RWPE2 (cell line): ENCODE results near the gene RFC4.

Source experiments
- ATAC-seq: fragments of 200-7000 bp; cut with Tn5 transposase; 3 replicates; pipeline ENCODE4 v1.9.1; 2021; ENCODE audit warnings: low read depth
- DNase-seq: peaks from one replicate; pipeline ENCODE4 v3.0.0-alpha.2; 2020; ENCODE audit warnings: low spot score
- H3K27ac ChIP-seq: fragments of 450-650 bp; 2 replicates; pipeline ENCODE4 v1.5.1; 2017; ENCODE audit warnings: mild to moderate bottlenecking; ENCODE audit not compliant: poor library complexity, severe bottlenecking
- H3K27me3 ChIP-seq: fragments of 250-450 bp; sonication (Bioruptor Pico); 2 replicates; pipeline ENCODE4 v1.5.1; 2021; ENCODE audit warnings: mild to moderate bottlenecking, moderate library complexity; ENCODE audit not compliant: insufficient read depth, poor library complexity, severe bottlenecking
- H3K36me3 ChIP-seq: fragments of 250-450 bp; sonication (Bioruptor Pico); 2 replicates; pipeline ENCODE4 v1.5.1; 2020; ENCODE audit warnings: low read depth, mild to moderate bottlenecking, moderate library complexity
- H3K4me1 ChIP-seq: fragments of 250-450 bp; sonication (Bioruptor Pico); 2 replicates; pipeline ENCODE4 v1.5.1; 2021; ENCODE audit warnings: mild to moderate bottlenecking, moderate library complexity; ENCODE audit not compliant: insufficient read depth, poor library complexity, severe bottlenecking
- H3K4me3 ChIP-seq: fragments of 250-450 bp; sonication (Bioruptor Pico); 2 replicates; pipeline ENCODE4 v1.5.1; 2021; ENCODE audit warnings: mild to moderate bottlenecking, moderate library complexity; ENCODE audit not compliant: severe bottlenecking
- H3K9me3 ChIP-seq: fragments of 250-450 bp; sonication (Bioruptor Pico); 2 replicates; pipeline ENCODE4 v1.5.1; 2021; ENCODE audit warnings: mild to moderate bottlenecking, moderate library complexity; ENCODE audit not compliant: severe bottlenecking
- TF ChIP-seq, protein P1 (sequence below): fragments of 450-650 bp; IDR thresholded peaks from one replicate; pipeline ENCODE4 v1.5.1; 2017; ENCODE audit warnings: mild to moderate bottlenecking, moderate library complexity; ENCODE audit not compliant: poor library complexity, severe bottlenecking

RFC4 gene

DNA sequence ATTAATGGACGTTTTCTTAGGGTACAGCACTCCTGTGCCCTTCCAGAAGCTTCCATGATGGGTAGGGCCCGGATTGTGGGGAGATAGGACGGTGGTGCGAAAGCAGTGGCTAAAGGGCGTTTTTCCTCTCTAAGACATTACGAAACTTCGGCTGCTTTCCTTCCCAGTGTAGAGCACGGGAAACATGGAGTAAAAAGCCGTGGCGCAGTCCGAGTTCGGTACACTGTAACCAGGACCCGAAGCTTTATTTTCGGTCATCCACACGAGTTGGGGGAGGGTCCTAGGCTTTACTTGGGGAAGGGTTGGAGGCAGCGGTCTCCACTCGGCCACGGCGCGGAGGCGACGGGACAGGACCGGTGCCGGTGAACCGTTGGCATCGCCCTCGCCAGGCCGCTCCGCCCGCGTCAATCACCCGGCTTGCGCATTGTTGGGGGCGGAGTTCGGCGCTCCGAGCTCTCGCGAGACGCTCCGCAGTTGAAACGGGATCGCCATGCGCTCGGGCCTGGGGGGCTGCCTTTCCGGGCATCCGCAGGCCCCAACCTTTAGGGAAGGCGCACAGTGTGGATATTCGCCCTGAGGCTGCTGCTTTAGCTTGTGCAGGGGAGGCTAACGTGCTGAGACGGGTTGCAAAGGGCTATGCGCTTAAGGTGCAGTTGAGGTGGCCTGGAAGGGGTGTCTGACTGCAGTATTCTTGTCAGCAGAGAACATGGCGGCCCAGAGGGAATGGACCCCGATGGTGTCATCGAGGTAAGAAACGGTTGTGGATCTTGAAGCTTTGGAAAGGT, 22.4 kb downstream of the RFC4 start:
- H3K36me3 ChIP-seq, result peaks cover 55% of the 10 kb centered on the region
- DNase-seq (peak; percentile 69), ATAC-seq (peak; percentile 62)

DNA sequence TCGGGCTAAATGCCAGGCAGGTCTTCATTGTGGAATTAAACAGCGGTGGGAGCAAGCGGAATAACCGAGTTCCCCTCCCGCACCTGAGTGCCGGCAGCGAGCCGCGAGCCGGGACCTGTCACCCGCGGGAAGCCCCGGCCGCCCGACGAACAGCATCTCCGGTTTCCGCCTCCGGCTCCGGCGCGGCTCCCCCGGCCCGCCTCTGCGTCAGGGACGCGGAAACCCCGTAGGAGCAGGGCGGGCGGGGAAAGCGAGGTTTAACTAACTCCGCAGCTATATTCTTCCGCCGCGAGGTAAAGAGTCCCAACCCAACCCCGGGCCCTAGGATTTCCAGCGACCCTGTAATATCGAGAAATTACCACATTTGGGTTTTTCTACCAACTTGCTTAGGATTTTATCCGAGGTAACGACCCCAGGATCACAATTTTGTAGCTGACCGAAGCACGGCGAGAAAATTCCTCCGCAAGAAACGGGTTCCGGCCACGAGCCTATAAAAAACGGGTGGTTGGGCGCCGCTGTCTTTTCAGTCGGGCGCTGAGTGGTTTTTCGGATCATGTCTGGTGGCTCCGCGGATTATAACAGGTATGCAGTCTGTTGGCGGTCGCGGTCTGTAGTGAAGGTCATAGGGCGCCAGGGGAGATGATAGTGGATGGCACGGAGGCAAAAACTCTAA, 23.1 kb downstream of the RFC4 start, which contains the start of gene EIF4A2:
Gene EIF4A2, plus strand, starts transcription at position 520 of the 673 bp plus-strand sequence. Its CDS starts 34 bp downstream, at position 554.
- DNase-seq (peak; percentile 87), ATAC-seq (peak; percentile 58)
- H3K36me3 ChIP-seq, result peaks cover 48% of the 10 kb centered on the region
- no peaks in the 10 kb centered on the region for H3K9me3 ChIP-seq
- H3K27ac ChIP-seq, result peak within 1 kb of the TSS; percentile 91
- TF ChIP-seq, protein P1, sequence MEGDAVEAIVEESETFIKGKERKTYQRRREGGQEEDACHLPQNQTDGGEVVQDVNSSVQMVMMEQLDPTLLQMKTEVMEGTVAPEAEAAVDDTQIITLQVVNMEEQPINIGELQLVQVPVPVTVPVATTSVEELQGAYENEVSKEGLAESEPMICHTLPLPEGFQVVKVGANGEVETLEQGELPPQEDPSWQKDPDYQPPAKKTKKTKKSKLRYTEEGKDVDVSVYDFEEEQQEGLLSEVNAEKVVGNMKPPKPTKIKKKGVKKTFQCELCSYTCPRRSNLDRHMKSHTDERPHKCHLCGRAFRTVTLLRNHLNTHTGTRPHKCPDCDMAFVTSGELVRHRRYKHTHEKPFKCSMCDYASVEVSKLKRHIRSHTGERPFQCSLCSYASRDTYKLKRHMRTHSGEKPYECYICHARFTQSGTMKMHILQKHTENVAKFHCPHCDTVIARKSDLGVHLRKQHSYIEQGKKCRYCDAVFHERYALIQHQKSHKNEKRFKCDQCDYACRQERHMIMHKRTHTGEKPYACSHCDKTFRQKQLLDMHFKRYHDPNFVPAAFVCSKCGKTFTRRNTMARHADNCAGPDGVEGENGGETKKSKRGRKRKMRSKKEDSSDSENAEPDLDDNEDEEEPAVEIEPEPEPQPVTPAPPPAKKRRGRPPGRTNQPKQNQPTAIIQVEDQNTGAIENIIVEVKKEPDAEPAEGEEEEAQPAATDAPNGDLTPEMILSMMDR, result no peak
- H3K4me1 ChIP-seq, result peaks cover 14% of the 10 kb centered on the region
- H3K27me3 ChIP-seq, result no peaks in the 10 kb centered on the region
- peak within 1 kb of the TSS; percentile 98 for H3K4me3 ChIP-seq

More for the DNA sequence above, 22.4 kb downstream of the RFC4 start:
- H3K4me1 ChIP-seq, result peaks cover 14% of the 10 kb centered on the region
- TF ChIP-seq, protein P1, result no peak
- H3K27me3 ChIP-seq, result no peaks in the 10 kb centered on the region
- H3K27ac ChIP-seq, result peak overlapping the region; percentile 91
- no peaks in the 10 kb centered on the region for H3K9me3 ChIP-seq
- peak overlapping the region; percentile 98 for H3K4me3 ChIP-seq

DNA sequence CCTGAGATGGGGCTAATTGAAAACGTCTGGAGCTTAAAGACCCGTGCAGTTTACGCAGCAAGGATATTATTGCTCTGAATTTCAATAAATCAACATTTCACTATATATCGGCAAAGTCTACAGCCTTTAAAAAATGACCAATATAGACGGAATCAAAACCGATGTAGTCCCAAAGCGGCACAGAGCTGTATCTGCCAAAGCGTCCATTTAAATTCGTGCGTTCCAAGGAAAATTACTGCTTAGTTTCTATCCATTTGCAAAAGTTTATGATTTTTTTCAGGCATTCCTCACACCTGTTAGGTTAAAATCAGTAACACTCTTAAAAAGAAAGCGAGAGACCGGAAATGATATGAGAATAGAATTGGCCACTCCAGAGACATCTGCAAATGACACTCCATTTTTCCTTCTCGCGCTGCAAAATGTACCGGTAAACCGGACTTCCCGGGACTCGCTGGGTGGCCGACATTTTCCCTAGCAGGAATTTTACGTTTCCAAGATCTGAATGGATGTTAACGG, 23.7 kb downstream of the RFC4 start:
- peak overlapping the region; percentile 91 for H3K27ac ChIP-seq
- no peak for DNase-seq
- peak; percentile 10; the same call in 2 of the 3 replicates for ATAC-seq

DNA sequence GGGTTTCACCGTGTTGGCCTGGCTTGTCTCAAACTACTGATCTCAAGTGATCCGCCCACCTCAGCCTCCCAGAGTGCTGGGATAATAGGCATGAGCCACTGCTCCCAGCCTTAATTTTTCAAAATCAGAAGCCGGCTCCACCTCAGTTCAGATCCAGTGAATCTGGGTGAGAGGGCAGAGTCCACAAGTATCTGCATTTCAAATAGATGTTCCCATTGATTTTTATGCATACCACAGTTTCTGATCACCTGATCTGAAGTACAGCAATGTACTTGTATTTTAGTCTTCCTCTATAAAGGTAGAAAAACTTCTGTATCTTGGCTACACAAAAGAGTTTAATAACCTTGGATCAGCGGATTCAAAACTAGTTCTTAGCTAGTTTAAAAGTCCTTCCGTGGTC, 27.1 kb downstream of the RFC4 start:
- no peak for ATAC-seq
- DNase-seq, result no peak
- TF ChIP-seq, protein P1, result no peak
- H3K27me3 ChIP-seq, result no peaks in the 10 kb centered on the region
- H3K4me1 ChIP-seq, result no peaks in the 10 kb centered on the region
- H3K9me3 ChIP-seq, result no peaks in the 10 kb centered on the region
- H3K4me3 ChIP-seq, result no peak overlapping the region
- peaks cover 8% of the 10 kb centered on the region for H3K36me3 ChIP-seq
- H3K27ac ChIP-seq, result no peak overlapping the region

More for the DNA sequence above, 23.7 kb downstream of the RFC4 start:
- Histone ChIP-seq H3K4me1 (peaks cover 14% of the 10 kb centered on the region), H3K36me3 (peaks cover 42% of the 10 kb centered on the region), H3K4me3 (peak overlapping the region; percentile 98), H3K27me3 (no peaks in the 10 kb centered on the region), H3K9me3 (no peaks in the 10 kb centered on the region)
- TF ChIP-seq, protein P1, result no peak
